Measurements from ENCODE around the gene CEACAM1. TPM values are rescaled to one million over a fixed set of nuclear protein-coding genes. Genes with fewer than 3 reads are reported as not detected.

CEACAM1 gene
- not detected in 2 replicates for total RNA-seq

GRCh38 chr19:42528354-42529247 lies at the start of gene CEACAM1:
TSS of gene CEACAM1 (minus strand) at chr19:42528481. CDS start at chr19:42528374, 107 bp downstream.

Small RNAs within 50 kb of the gene (small RNA-seq; reads per million reads assigned to genes)
- gene RNU4-60P (ENCODE audit: low replicate concordance): not detected

Other genes with a start within 250 kb of the CEACAM1 start
- gene PRR19, start 226.3 kb downstream of the CEACAM1 start, total RNA-seq: 0.22 and 0.86 TPM in 2 replicates
- gene PAFAH1B3, start 225.9 kb downstream of the CEACAM1 start, total RNA-seq: 27.8 and 31.2 TPM in 2 replicates
- not detected in 2 replicates for gene TMEM145, start 215.2 kb downstream of the CEACAM1 start, total RNA-seq
- gene MEGF8, start 202.8 kb downstream of the CEACAM1 start, total RNA-seq: 17.0 and 24.1 TPM in 2 replicates
- not detected in 2 replicates for gene CNFN, start 138.2 kb downstream of the CEACAM1 start, total RNA-seq
- 1.9 and 4.4 TPM in 2 replicates for gene LIPE, start 101.1 kb downstream of the CEACAM1 start, total RNA-seq
- not detected in 2 replicates for gene CXCL17, start 85.5 kb downstream of the CEACAM1 start, total RNA-seq
- gene CEACAM8, start 66.4 kb upstream of the CEACAM1 start, total RNA-seq: not detected in 2 replicates
- gene PSG3, start 212.0 kb upstream of the CEACAM1 start, total RNA-seq: not detected in 2 replicates
- gene PSG8, start 237.2 kb upstream of the CEACAM1 start, total RNA-seq: not detected in 2 replicates